Measurements from ENCODE around the gene RAB3D. TPM values are rescaled to one million over a fixed set of nuclear protein-coding genes. Genes with fewer than 3 reads are reported as not detected.

RAB3D gene
- total RNA-seq, 1 experiment from 2014 or later, result 37.9 TPM

DNA sequence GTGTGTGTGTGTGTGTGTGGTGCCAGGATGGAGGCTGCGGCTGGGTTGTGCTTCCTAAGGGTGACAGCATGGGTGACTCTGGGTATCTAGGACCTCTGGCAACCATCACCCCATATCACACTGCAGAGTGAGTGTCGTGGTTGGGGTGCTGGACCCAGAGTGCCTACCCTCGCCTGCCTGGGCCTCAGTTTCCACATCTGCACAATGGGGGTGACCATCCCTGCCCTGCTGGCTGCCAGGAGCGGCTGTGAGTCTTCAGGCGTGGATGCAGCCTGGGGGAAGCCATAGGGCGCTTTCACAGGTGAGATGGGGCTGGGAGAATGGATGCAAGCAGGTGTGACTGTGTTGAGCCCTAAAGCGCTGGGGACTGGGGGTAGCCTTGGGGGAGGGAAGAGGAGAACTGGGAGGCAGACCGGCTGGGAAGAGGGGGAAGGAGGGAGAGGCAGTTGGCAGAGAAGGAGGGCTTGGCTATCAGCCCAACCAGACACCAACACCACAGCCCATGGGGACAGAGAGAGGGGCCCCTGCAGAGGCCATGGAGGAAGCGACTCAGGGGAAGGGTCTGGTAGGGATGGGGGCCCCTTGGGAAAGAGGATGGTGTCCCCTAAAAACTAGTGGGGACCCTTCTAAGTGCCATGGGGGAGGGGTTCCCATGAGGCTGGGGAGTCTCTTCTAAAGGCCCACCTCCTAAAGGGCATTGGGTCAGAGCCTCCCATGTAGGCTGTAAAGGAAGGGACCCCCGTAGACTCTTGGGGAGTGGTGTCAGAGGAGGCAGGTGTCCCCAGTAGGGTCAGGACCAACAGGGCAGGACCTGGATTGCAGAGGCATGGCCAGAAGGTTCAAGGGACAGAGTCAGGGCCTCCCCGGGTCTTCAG lies 17.5 kb upstream of the RAB3D start:
- ChIA-PET CTCF (no interaction called here), POLR2A (ENCODE audit: unreplicated experiment) (no interaction called here)
- Histone ChIP-seq H3K27ac (ENCODE audit: low read length) (no peak overlapping the region), H2AFZ (ENCODE audit: low read length) (no peak overlapping the region), H3K4me1 (ENCODE audit: insufficient read depth, low read length) (peaks cover 8% of the 10 kb centered on the region), H3K4me3 (ENCODE audit: low read length) (peak overlapping the region; percentile 90; the same call in 1 of the 2 replicates), H3F3A (ENCODE audit: low read length, unreplicated experiment) (no peaks in the 10 kb centered on the region), H3K9ac (ENCODE audit: low read length) (no peak overlapping the region), H3K79me2 (ENCODE audit: low read length) (peaks cover 13% of the 10 kb centered on the region), H3K9me3 (ENCODE audit: low read length) (no peaks in the 10 kb centered on the region), H3K9me2 (replicated peaks; ENCODE audit: low read length) (no peaks in the 10 kb centered on the region), H3K36me3 (ENCODE audit: low read depth, low read length) (no peaks in the 10 kb centered on the region; the same call in 1 of the 2 replicates), H3K4me2 (ENCODE audit: low read length) (peak overlapping the region; percentile 100; the same call in 1 of the 2 replicates), H3K27me3 (ENCODE audit: low read length) (no peaks in the 10 kb centered on the region), H4K20me1 (ENCODE audit: low read length) (peaks cover 4% of the 10 kb centered on the region; the same call in 1 of the 2 replicates)
- ATAC-seq (no peak), DNase-seq (no peak)
- intact Hi-C loops (cut with micrococcal nuclease), result no loop called here
- BruUV-seq (replicated peaks), result no TSS peak
- TF ChIP-seq CTCF (conservative IDR thresholded peaks at IDR 0.05; ENCODE audit: low read depth, low read length) (no peak), EZH2phosphoT487 (IDR thresholded peaks at IDR 0.05; ENCODE audit: borderline replicate concordance, low read length) (no peak), EZH2 (IDR thresholded peaks at IDR 0.05; ENCODE audit: low read length, unreplicated experiment) (no peak)

DNA sequence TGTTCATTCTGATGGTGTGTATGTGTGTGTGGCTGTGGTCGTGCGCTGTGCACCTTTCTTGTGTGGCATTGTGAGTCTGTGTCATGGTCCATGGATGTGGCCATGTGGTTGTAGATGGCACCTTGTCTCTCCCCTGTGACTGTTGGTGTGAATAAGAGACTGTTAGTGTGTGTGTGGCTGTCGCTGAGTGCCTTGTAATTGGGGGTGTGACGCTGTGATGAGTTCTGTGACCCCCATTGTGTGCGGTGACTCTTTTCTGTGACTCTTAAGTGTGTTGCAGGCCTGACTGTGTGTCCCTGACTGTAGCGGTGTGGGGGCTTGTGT lies 16.6 kb upstream of the RAB3D start:
- DNase-seq (no peak), ATAC-seq (peak; percentile 7)
- Histone ChIP-seq H3K4me1 (ENCODE audit: insufficient read depth, low read length) (peaks cover 8% of the 10 kb centered on the region), H3K36me3 (ENCODE audit: low read depth, low read length) (no peaks in the 10 kb centered on the region; the same call in 1 of the 2 replicates), H3F3A (ENCODE audit: low read length, unreplicated experiment) (no peaks in the 10 kb centered on the region), H3K4me2 (ENCODE audit: low read length) (peak overlapping the region; percentile 100), H3K27me3 (ENCODE audit: low read length) (no peaks in the 10 kb centered on the region), H3K79me2 (ENCODE audit: low read length) (peaks cover 13% of the 10 kb centered on the region), H3K9ac (ENCODE audit: low read length) (peak overlapping the region; percentile 46), H3K9me3 (ENCODE audit: low read length) (no peaks in the 10 kb centered on the region), H3K27ac (ENCODE audit: low read length) (no peak overlapping the region), H3K4me3 (ENCODE audit: low read length) (peak overlapping the region; percentile 90), H4K20me1 (ENCODE audit: low read length) (peaks cover 4% of the 10 kb centered on the region; the same call in 1 of the 2 replicates), H3K9me2 (replicated peaks; ENCODE audit: low read length) (no peaks in the 10 kb centered on the region), H2AFZ (ENCODE audit: low read length) (peak overlapping the region; percentile 55; the same call in 1 of the 2 replicates)
- CTCF ChIA-PET, result no interaction called here
- no peak for TF ChIP-seq EZH2phosphoT487 (IDR thresholded peaks at IDR 0.05; ENCODE audit: borderline replicate concordance, low read length)
- TF ChIP-seq EZH2 (IDR thresholded peaks at IDR 0.05; ENCODE audit: low read length, unreplicated experiment), result no peak
- TF ChIP-seq CTCF (conservative IDR thresholded peaks at IDR 0.05; ENCODE audit: low read depth, low read length), result no peak
- POLR2A ChIA-PET (ENCODE audit: unreplicated experiment), result no interaction called here
- TSS peak; percentile 61 for BruUV-seq (replicated peaks)
- intact Hi-C loops (cut with micrococcal nuclease), result no loop called here

All from PC-3 (cell line).